ENCODE results near the gene TMF1. TPM values are rescaled to one million over a fixed set of nuclear protein-coding genes. Genes with fewer than 3 reads are reported as not detected.

TMF1 gene
- total and polyA plus RNA-seq, 2 experiments from 2014 or later = 15.8 to 21.3 TPM

DNA sequence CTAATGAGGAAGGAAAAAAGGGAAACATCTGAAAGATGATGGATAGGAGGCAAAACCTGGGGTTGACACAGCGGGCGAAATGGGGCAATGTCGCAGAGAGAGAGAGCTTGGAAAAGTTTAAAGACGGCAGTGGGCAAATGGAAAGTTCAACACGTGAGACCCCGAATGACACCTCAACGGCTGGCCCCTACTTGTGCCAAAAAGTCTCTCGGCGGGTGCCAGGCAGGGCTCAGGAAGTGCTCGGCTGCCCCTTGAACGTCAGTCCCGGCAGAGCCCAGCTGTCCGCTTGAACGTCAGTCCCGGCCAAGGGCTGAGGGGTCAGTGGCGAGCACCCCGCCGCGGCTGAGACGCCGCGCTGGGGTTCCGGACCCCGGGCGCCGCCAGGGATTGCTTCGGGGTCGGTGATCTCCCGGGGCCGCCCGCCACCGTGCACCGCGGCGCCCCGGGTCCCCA lies 39.3 kb downstream of the TMF1 start (continued):
- no peak for TF ChIP-seq EZH2 (IDR thresholded peaks at IDR 0.05; ENCODE audit: low read depth, unreplicated experiment)
- TF ChIP-seq, protein P1, sequence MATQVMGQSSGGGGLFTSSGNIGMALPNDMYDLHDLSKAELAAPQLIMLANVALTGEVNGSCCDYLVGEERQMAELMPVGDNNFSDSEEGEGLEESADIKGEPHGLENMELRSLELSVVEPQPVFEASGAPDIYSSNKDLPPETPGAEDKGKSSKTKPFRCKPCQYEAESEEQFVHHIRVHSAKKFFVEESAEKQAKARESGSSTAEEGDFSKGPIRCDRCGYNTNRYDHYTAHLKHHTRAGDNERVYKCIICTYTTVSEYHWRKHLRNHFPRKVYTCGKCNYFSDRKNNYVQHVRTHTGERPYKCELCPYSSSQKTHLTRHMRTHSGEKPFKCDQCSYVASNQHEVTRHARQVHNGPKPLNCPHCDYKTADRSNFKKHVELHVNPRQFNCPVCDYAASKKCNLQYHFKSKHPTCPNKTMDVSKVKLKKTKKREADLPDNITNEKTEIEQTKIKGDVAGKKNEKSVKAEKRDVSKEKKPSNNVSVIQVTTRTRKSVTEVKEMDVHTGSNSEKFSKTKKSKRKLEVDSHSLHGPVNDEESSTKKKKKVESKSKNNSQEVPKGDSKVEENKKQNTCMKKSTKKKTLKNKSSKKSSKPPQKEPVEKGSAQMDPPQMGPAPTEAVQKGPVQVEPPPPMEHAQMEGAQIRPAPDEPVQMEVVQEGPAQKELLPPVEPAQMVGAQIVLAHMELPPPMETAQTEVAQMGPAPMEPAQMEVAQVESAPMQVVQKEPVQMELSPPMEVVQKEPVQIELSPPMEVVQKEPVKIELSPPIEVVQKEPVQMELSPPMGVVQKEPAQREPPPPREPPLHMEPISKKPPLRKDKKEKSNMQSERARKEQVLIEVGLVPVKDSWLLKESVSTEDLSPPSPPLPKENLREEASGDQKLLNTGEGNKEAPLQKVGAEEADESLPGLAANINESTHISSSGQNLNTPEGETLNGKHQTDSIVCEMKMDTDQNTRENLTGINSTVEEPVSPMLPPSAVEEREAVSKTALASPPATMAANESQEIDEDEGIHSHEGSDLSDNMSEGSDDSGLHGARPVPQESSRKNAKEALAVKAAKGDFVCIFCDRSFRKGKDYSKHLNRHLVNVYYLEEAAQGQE (IDR thresholded peaks at IDR 0.05; ENCODE audit: unreplicated experiment) = no peak

DNA sequence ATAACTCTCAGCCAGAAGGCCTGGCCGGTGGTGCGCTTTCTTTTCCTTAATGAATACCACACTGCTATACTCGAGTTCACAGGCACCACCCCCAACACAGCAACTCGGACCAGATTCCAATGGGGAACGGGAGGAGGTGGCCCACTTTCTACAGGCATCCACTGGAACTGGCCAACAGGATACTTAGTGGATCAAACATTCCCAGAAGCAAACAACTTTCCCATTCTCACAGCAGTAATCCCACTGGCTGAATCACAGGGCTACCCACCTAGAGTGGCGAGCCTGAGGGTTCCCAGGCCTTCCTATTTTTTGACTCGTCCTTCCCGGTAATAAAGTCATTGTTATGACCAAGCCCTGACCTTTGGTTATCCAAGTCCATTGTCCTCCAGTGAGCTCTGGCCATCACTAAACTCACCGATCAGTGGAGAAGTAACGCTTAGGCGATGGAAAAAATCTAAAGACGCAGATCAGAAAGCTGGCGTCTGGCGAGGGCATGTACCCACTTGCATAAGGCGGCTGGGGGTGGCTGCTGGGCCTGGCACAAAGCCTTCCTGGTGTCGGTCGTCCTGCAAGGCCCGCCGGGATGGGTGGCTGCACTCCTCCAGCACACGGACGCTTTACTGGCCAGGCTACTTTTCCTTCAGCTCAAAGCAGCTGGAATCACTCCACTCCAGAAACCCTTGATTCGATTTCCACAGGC lies 39.9 kb downstream of the TMF1 start:
- peaks cover 50% of the 10 kb centered on the region for H3K4me1 ChIP-seq (ENCODE audit: insufficient read depth)
- H3K4me3 ChIP-seq = peak overlapping the region; percentile 56
- no peaks in the 10 kb centered on the region for H4K20me1 ChIP-seq (replicated peaks; ENCODE audit: insufficient read depth)
- H3K4me1 Mint-ChIP-seq = peaks cover 65% of the 10 kb centered on the region
- peak; percentile 11 for ATAC-seq
- peak overlapping the region; percentile 69 for H3K4me2 ChIP-seq
- H3F3A ChIP-seq (replicated peaks; ENCODE audit: low read depth) = no peaks in the 10 kb centered on the region
- DNase-seq (ENCODE audit: low spot score) = peak; percentile 67
- no peak for TF ChIP-seq EZH2phosphoT487 (IDR thresholded peaks at IDR 0.05; ENCODE audit: unreplicated experiment)
- TF ChIP-seq ZNF331 (CRISPR knock-in tag; IDR thresholded peaks at IDR 0.05; ENCODE audit: low read depth) = no peak
- no peak for TF ChIP-seq NANOG (IDR thresholded peaks at IDR 0.05; ENCODE audit: borderline replicate concordance)
- TF ChIP-seq ZNF114 (CRISPR knock-in tag; IDR thresholded peaks at IDR 0.05) = no peak
- TF ChIP-seq STAT1 (IDR thresholded peaks at IDR 0.05; ENCODE audit: unreplicated experiment) = no peak
- H3K27ac Mint-ChIP-seq = peak overlapping the region; percentile 77
- no peak overlapping the region for H3K27ac ChIP-seq (ENCODE audit: low read depth)
- H3K9me3 Mint-ChIP-seq = no peaks in the 10 kb centered on the region
- H2AFZ ChIP-seq = no peak overlapping the region
- peaks cover 5% of the 10 kb centered on the region; the same call in 1 of the 2 replicates for H3K27me3 ChIP-seq (ENCODE audit: insufficient read depth)
- peaks cover 19% of the 10 kb centered on the region for H3K36me3 Mint-ChIP-seq (ENCODE audit: low read depth)
- H3K4me3 Mint-ChIP-seq = peak overlapping the region; percentile 80
- peaks cover 15% of the 10 kb centered on the region for H3K27me3 Mint-ChIP-seq (ENCODE audit: insufficient read depth, low read depth, poor library complexity)
- no peaks in the 10 kb centered on the region for H3K79me2 ChIP-seq (replicated peaks; ENCODE audit: insufficient read depth)
- H3K9me2 ChIP-seq (ENCODE audit: insufficient read depth) = no peaks in the 10 kb centered on the region
- no peaks in the 10 kb centered on the region for H3K36me3 ChIP-seq (ENCODE audit: insufficient read depth)

DNA sequence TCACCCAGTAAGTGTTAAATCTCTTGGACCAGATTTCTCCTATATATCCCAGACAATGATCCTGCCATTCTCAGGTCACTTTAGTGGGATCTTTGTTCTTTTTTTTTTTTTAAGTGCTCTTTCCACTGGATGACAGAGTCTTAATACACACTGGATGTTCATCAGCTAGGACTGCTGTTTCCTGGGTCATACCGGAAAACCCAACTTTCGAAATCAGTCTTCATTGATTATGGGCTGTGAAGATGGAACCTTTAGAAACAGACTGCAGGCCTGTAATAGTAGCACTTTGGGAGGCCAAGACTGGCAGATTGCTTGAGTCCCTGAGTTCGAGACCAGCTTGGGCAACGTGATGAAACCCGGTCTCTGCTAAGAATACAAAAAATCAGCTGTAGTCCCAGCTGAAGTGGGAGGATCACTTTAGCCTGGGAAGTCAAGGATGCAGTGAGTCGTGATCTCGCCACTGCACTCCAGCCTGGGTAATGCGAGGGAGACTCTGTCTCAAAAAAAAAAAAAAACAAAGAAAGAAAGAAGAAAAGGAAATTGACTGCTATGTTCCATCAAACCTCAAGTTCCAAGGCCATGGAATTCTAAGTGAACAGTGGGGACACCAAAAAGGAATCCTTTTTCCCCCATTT lies 40.9 kb downstream of the TMF1 start:
- peaks cover 5% of the 10 kb centered on the region; the same call in 1 of the 2 replicates for H3K27me3 ChIP-seq (ENCODE audit: insufficient read depth)
- H3K4me1 Mint-ChIP-seq = peaks cover 63% of the 10 kb centered on the region
- no peaks in the 10 kb centered on the region for H3K9me3 Mint-ChIP-seq
- peaks cover 25% of the 10 kb centered on the region for H3K36me3 Mint-ChIP-seq (ENCODE audit: low read depth)
- no peak overlapping the region for H2AFZ ChIP-seq
- H3K4me3 Mint-ChIP-seq = peak overlapping the region; percentile 30; the same call in 1 of the 3 replicates
- no peaks in the 10 kb centered on the region for H3K9me2 ChIP-seq (ENCODE audit: insufficient read depth)
- no peak overlapping the region for H3K27ac ChIP-seq (ENCODE audit: low read depth)
- peak overlapping the region; percentile 64 for H3K27ac Mint-ChIP-seq
- DNase-seq (ENCODE audit: low spot score) (no peak), ATAC-seq (no peak)
- no peak overlapping the region for H3K4me3 ChIP-seq
- H4K20me1 ChIP-seq (replicated peaks; ENCODE audit: insufficient read depth) = no peaks in the 10 kb centered on the region
- H3K27me3 Mint-ChIP-seq (ENCODE audit: insufficient read depth, low read depth, poor library complexity) = peaks cover 15% of the 10 kb centered on the region
- no peaks in the 10 kb centered on the region for H3F3A ChIP-seq (replicated peaks; ENCODE audit: low read depth)
- peaks cover 50% of the 10 kb centered on the region for H3K4me1 ChIP-seq (ENCODE audit: insufficient read depth)
- peak overlapping the region; percentile 69 for H3K4me2 ChIP-seq
- H3K36me3 ChIP-seq (ENCODE audit: insufficient read depth) = 0 out of 2 replicates have a peak, but pooled peaks cover 5% of the 10 kb centered on the region
- H3K79me2 ChIP-seq (replicated peaks; ENCODE audit: insufficient read depth) = no peaks in the 10 kb centered on the region
- no peak for TF ChIP-seq NANOG (IDR thresholded peaks at IDR 0.05; ENCODE audit: borderline replicate concordance)
- TF ChIP-seq POLR2AphosphoS5 (IDR thresholded peaks at IDR 0.05; ENCODE audit: low read depth) = no peak
- TF ChIP-seq, protein P2, sequence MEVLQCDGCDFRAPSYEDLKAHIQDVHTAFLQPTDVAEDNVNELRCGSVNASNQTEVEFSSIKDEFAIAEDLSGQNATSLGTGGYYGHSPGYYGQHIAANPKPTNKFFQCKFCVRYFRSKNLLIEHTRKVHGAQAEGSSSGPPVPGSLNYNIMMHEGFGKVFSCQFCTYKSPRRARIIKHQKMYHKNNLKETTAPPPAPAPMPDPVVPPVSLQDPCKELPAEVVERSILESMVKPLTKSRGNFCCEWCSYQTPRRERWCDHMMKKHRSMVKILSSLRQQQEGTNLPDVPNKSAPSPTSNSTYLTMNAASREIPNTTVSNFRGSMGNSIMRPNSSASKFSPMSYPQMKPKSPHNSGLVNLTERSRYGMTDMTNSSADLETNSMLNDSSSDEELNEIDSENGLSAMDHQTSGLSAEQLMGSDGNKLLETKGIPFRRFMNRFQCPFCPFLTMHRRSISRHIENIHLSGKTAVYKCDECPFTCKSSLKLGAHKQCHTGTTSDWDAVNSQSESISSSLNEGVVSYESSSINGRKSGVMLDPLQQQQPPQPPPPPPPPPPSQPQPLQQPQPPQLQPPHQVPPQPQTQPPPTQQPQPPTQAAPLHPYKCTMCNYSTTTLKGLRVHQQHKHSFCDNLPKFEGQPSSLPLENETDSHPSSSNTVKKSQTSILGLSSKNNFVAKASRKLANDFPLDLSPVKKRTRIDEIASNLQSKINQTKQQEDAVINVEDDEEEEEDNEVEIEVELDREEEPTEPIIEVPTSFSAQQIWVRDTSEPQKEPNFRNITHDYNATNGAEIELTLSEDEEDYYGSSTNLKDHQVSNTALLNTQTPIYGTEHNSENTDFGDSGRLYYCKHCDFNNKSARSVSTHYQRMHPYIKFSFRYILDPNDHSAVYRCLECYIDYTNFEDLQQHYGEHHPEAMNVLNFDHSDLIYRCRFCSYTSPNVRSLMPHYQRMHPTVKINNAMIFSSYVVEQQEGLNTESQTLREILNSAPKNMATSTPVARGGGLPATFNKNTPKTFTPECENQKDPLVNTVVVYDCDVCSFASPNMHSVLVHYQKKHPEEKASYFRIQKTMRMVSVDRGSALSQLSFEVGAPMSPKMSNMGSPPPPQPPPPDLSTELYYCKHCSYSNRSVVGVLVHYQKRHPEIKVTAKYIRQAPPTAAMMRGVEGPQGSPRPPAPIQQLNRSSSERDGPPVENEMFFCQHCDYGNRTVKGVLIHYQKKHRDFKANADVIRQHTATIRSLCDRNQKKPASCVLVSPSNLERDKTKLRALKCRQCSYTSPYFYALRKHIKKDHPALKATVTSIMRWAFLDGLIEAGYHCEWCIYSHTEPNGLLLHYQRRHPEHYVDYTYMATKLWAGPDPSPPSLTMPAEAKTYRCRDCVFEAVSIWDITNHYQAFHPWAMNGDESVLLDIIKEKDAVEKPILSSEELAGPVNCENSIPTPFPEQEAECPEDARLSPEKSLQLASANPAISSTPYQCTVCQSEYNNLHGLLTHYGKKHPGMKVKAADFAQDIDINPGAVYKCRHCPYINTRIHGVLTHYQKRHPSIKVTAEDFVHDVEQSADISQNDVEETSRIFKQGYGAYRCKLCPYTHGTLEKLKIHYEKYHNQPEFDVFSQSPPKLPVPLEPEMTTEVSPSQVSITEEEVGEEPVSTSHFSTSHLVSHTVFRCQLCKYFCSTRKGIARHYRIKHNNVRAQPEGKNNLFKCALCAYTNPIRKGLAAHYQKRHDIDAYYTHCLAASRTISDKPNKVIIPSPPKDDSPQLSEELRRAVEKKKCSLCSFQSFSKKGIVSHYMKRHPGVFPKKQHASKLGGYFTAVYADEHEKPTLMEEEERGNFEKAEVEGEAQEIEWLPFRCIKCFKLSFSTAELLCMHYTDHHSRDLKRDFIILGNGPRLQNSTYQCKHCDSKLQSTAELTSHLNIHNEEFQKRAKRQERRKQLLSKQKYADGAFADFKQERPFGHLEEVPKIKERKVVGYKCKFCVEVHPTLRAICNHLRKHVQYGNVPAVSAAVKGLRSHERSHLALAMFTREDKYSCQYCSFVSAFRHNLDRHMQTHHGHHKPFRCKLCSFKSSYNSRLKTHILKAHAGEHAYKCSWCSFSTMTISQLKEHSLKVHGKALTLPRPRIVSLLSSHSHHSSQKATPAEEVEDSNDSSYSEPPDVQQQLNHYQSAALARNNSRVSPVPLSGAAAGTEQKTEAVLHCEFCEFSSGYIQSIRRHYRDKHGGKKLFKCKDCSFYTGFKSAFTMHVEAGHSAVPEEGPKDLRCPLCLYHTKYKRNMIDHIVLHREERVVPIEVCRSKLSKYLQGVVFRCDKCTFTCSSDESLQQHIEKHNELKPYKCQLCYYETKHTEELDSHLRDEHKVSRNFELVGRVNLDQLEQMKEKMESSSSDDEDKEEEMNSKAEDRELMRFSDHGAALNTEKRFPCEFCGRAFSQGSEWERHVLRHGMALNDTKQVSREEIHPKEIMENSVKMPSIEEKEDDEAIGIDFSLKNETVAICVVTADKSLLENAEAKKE (CRISPR knock-in tag; IDR thresholded peaks at IDR 0.05) = no peak

Data from GM23338 (cell line).